GM12878 (cell line): Measurements from ENCODE around the gene VIPR1. TPM values are rescaled to one million over a fixed set of nuclear protein-coding genes. Genes with fewer than 3 reads are reported as not detected.

ENCODE experiments used
- ATAC-seq: fragments of 200-7000 bp; cut with Tn5 transposase; 3 replicates; pipeline ENCODE4 v1.9.1; 2020; ENCODE audit warnings: mild to moderate bottlenecking, moderate library complexity
- BruUV-seq: library from RNA; stranded (reverse); fragments of 400-500 nt; replicated peaks from 2 replicates; lab custom pipeline; 2021; lab: Mats Ljungman, UMichigan
- CTCF ChIA-PET: fragments of 300-600 bp; sonication (Branson Sonifier 250); formaldehyde crosslinking; extraction: SDS; loops from one replicate; lab custom pipeline; 2021; ENCODE audit warnings: inconsistent platforms; lab: Yijun Ruan, JAX
- POLR2A ChIA-PET: fragments of 350-600 bp; formaldehyde crosslinking; extraction: SDS; loops from one replicate; lab custom pipeline; 2021; ENCODE audit warnings: inconsistent platforms; lab: Charles Lee
- RAD21 ChIA-PET: fragments of 300-600 bp; sonication (Branson Sonifier 250); formaldehyde crosslinking; loops from one replicate; lab custom pipeline; 2023; ENCODE audit warnings: antibody characterized with exemption; ENCODE audit not compliant: unreplicated experiment; lab: Charles Lee
- SMC1A ChIA-PET: fragments of 300-600 bp; sonication (Branson Sonifier 250); formaldehyde crosslinking; loops from one replicate; lab custom pipeline; 2023; ENCODE audit not compliant: unreplicated experiment, uncharacterized antibody; lab: Charles Lee
- DNase-seq: peaks from one replicate; pipeline ENCODE4 v3.0.0-alpha.2; 2011; ENCODE audit warnings: low read depth, low spot score
- FAIRE-seq: peaks from 3 replicates; lab custom pipeline; 2011; peaks lifted over from hg19 to GRCh38; lab: Jason Lieb, UNC
- H2AFZ ChIP-seq: 2 replicates; pipeline ENCODE4 v1.6.0; 2011; ENCODE audit warnings: low read depth, low read length, control low read depth; ENCODE audit not compliant: control insufficient read depth
- H3K27ac ChIP-seq: 2 replicates; pipeline ENCODE4 v1.5.1; 2011; ENCODE audit warnings: control low read depth; ENCODE audit not compliant: control insufficient read depth, insufficient read depth
- H3K27me3 ChIP-seq, 2 experiments: replicated peaks in 1 of 2; 2 replicates each; pipeline versions ENCODE4 v1.6.0 to v1.6.1; 2011; ENCODE audit warnings: low read length in 1 of 2; ENCODE audit not compliant: control insufficient read depth in 2 of 2, insufficient read depth in 2 of 2
- H3K36me3 ChIP-seq, 2 experiments: 2 replicates each; pipeline ENCODE4 v1.5.1; 2011; ENCODE audit warnings: low read length in 1 of 2; ENCODE audit not compliant: control insufficient read depth in 2 of 2, insufficient read depth in 2 of 2
- H3K4me1 ChIP-seq: 2 replicates; pipeline ENCODE4 v1.6.1; 2011; ENCODE audit warnings: mild to moderate bottlenecking, low read length, moderate library complexity, mixed read lengths; ENCODE audit not compliant: control insufficient read depth, insufficient read depth
- H3K4me2 ChIP-seq: 2 replicates; pipeline ENCODE4 v1.6.0; 2011; ENCODE audit warnings: control low read depth; ENCODE audit not compliant: control insufficient read depth, insufficient read depth
- H3K4me3 ChIP-seq: fragments of 200-600 bp; sonication (generic); 2 replicates; pipeline ENCODE4 v1.5.1; 2016
- H3K79me2 ChIP-seq: 2 replicates; pipeline ENCODE4 v1.6.0; 2011; ENCODE audit warnings: low read length; ENCODE audit not compliant: control insufficient read depth, insufficient read depth
- H3K9ac ChIP-seq: 2 replicates; pipeline ENCODE4 v1.8.0; 2011; ENCODE audit warnings: low read length, control low read depth, mixed read lengths; ENCODE audit not compliant: control insufficient read depth, insufficient read depth
- H3K9me3 ChIP-seq: replicated peaks from 3 replicates; pipeline ENCODE4 v1.5.1; 2011; ENCODE audit warnings: mild to moderate bottlenecking, low read length; ENCODE audit not compliant: control insufficient read depth, insufficient read depth
- H4K20me1 ChIP-seq: 2 replicates; pipeline ENCODE4 v1.6.0; 2011; ENCODE audit not compliant: control insufficient read depth, insufficient read depth
- HCFC1 ChIP-seq: fragments of 150-350 bp; IDR thresholded peaks from 2 replicates; pipeline ENCODE4 v1.6.1; 2014; ENCODE audit warnings: low read length
- JUND ChIP-seq: IDR thresholded peaks from 2 replicates; pipeline ENCODE4 v1.6.1; 2012; ENCODE audit warnings: low read depth, mild to moderate bottlenecking, low read length, improper control_type of control experiment, moderate library complexity
- NFXL1 ChIP-seq: fragments of 450-650 bp; IDR thresholded peaks from 2 replicates; pipeline ENCODE4 v1.6.1; 2017; ENCODE audit warnings: antibody characterized with exemption, mild to moderate bottlenecking, borderline replicate concordance
- RFX5 ChIP-seq: IDR thresholded peaks from 2 replicates; pipeline ENCODE4 v1.6.1; 2011; ENCODE audit warnings: low read depth, low read length, improper control_type of control experiment
- SREBF2 ChIP-seq: IDR thresholded peaks from 2 replicates; pipeline ENCODE4 v1.6.1; 2012; ENCODE audit warnings: mild to moderate bottlenecking, low read length
- YY1 ChIP-seq: IDR thresholded peaks from 2 replicates; pipeline ENCODE4 v1.6.1; 2011; ENCODE audit warnings: low read depth, mild to moderate bottlenecking, low read length
- ZNF217 ChIP-seq: fragments of 450-650 bp; IDR thresholded peaks from 2 replicates; pipeline ENCODE4 v1.6.1; 2017; ENCODE audit warnings: antibody characterized with exemption, mild to moderate bottlenecking
- WGBS: methylation state at CpG from one replicate; pipeline ENCODE4 v1.1.6; 2016; ENCODE audit warnings: low lambda C conversion rate; ENCODE audit not compliant: insufficient replicate concordance, insufficient coverage; ENCODE audit errors: missing lambda C conversion rate; 5-methylcytosine and 5-hydroxymethylcytosine counted together
- in situ Hi-C: fragments of 300-500 bp; cut with MboI; formaldehyde crosslinking; loops from 9 replicates; pipeline ENCODE4 v1.14.3; 2018; ENCODE audit warnings: mixed read lengths
- intact Hi-C: fragments of 100-400 bp; cut with micrococcal nuclease; formaldehyde crosslinking; loops from one replicate; pipeline ENCODE4 v1.14.2; 2022; ENCODE audit not compliant: unreplicated experiment
- polyA plus RNA-seq, 11 experiments: library from polyadenylated mRNA; depleted of rRNA in 4 of 11; unstranded in 6 of 11; stranded (reverse) in 5 of 11; fragments of >200 nt; fragmentation: Nextera tagmentation in 4 of 11; fragmentation: Illumina TruSeq in 1 of 11; extraction: Ambion mirVana in 4 of 11; extraction: Trizol in 1 of 11; gene quantifications; 1 replicate in 1 of 11; 2 replicates in 10 of 11; pipeline versions ENCODE4 v1.2.1 to v1.2.3, GENCODE V29; 2011 to 2016; ENCODE audit warnings: inconsistent platforms in 2 of 11, missing spikeins in 2 of 11, low read depth in 1 of 11
- total RNA-seq, 4 experiments: library from RNA; depleted of rRNA in 3 of 4; stranded (reverse); fragments of >200 nt in 3 of 4; fragmentation: Illumina TruSeq in 1 of 4; extraction: Trizol in 1 of 4; gene quantifications; 2 replicates each; pipeline versions ENCODE4 v1.2.1 to v1.2.3, GENCODE V29; 2013 to 2021
- TF ChIP-seq, protein P1 (sequence below): fragments of 450-650 bp; IDR thresholded peaks from 2 replicates; pipeline ENCODE4 v1.6.1; 2016; ENCODE audit warnings: mild to moderate bottlenecking
- TF ChIP-seq, protein P2 (sequence below): fragments of 150-350 bp; IDR thresholded peaks from 2 replicates; pipeline ENCODE4 v1.6.1; 2014; ENCODE audit warnings: mild to moderate bottlenecking, low read depth, low read length

The VIPR1 gene
- total and polyA plus RNA-seq, 10 of the 15 experiments (the other 5 are each of a cell fraction or from before 2014, with no cell fraction given) = 0.03 to 0.28 (median 0.12) TPM; not detected in 6

DNA sequence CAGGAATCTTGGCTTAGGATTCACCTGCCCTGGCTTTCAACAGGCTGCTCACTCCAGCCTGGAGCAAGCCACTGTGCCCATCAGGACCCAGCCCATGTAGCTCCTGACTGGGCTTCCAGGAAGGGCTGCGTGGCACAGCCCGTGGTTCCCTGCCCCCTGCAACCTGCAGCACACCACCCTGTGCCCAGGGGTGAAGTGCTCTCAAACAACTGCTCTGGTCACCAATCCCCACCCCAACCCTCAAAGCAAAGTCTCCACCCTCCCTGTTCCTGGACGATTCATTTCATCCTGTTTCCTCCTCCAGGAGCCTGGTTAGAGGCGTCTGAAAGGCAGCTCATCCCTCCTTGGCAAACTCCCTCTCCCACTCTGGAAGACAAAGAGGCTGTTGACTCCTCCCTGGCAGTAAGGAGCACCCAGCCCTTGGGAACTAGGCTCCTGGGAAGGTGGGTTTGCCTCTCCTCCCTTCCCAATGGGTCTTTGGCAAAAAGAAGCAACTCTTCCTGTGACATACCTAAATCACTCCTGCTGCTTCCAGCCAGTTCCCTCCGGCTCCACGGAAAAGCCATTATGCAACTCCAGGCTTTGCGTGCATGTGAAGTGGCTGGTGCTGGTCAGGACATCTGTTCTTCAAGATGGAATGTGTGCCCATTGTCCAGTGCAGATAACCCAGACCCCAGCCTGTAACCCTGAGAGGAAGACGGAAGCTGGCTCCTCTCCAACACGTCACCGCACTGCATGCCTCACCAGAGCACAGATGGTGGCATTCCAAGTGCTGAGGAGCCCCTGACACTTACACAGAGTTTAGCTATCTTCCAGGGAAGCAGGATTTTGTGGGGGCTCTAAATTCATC is 29.1 kb upstream of the VIPR1 start:
- FAIRE-seq (no peak), DNase-seq (no peak), ATAC-seq (no peak)
- no TSS peak for BruUV-seq
- H3K27me3 ChIP-seq = no peaks in the 10 kb centered on the region
- WGBS = 45% methylated on average over 10 of the region's 10 CpGs
- no peaks in the 10 kb centered on the region for H3K36me3 ChIP-seq
- ChIA-PET CTCF (no interaction called here), POLR2A (no interaction called here), RAD21 (no interaction called here), SMC1A (no interaction called here)
- H4K20me1 ChIP-seq = no peaks in the 10 kb centered on the region
- H3K79me2 ChIP-seq = no peaks in the 10 kb centered on the region
- no peaks in the 10 kb centered on the region for H3K9me3 ChIP-seq
- no peak overlapping the region for H3K27ac ChIP-seq
- TF ChIP-seq SREBF2 (no peak), HCFC1 (no peak), NFXL1 (no peak), ZNF217 (no peak), YY1 (no peak), RFX5 (no peak), JUND (no peak)
- TF ChIP-seq, protein P1, sequence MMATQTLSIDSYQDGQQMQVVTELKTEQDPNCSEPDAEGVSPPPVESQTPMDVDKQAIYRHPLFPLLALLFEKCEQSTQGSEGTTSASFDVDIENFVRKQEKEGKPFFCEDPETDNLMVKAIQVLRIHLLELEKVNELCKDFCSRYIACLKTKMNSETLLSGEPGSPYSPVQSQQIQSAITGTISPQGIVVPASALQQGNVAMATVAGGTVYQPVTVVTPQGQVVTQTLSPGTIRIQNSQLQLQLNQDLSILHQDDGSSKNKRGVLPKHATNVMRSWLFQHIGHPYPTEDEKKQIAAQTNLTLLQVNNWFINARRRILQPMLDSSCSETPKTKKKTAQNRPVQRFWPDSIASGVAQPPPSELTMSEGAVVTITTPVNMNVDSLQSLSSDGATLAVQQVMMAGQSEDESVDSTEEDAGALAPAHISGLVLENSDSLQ = no peak
- TF ChIP-seq, protein P2, sequence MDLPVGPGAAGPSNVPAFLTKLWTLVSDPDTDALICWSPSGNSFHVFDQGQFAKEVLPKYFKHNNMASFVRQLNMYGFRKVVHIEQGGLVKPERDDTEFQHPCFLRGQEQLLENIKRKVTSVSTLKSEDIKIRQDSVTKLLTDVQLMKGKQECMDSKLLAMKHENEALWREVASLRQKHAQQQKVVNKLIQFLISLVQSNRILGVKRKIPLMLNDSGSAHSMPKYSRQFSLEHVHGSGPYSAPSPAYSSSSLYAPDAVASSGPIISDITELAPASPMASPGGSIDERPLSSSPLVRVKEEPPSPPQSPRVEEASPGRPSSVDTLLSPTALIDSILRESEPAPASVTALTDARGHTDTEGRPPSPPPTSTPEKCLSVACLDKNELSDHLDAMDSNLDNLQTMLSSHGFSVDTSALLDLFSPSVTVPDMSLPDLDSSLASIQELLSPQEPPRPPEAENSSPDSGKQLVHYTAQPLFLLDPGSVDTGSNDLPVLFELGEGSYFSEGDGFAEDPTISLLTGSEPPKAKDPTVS = no peak
- H3K4me1 ChIP-seq = no peaks in the 10 kb centered on the region
- in situ Hi-C loops (no loop called here), intact Hi-C loops (no loop called here)
- H2AFZ ChIP-seq = no peak overlapping the region
- no peak overlapping the region for H3K4me3 ChIP-seq
- H3K4me2 ChIP-seq = no peak overlapping the region
- H3K9ac ChIP-seq = no peak overlapping the region
